GM20431 (cell line): ENCODE data around the gene GNG14.
"Not testable (repeated sequence)": the region's sequence is repeated elsewhere in the genome, so short reads cannot be mapped to it uniquely, and the experiment has no call there.

Experiments used
- in situ Hi-C: fragments of 300-500 bp; cut with MseI, MboI; formaldehyde crosslinking; loops from one replicate; pipeline ENCODE4 v1.15.0; 2020; ENCODE audit warnings: low sequenced_read_pairs; ENCODE audit not compliant: unreplicated experiment

Gene GNG14

DNA sequence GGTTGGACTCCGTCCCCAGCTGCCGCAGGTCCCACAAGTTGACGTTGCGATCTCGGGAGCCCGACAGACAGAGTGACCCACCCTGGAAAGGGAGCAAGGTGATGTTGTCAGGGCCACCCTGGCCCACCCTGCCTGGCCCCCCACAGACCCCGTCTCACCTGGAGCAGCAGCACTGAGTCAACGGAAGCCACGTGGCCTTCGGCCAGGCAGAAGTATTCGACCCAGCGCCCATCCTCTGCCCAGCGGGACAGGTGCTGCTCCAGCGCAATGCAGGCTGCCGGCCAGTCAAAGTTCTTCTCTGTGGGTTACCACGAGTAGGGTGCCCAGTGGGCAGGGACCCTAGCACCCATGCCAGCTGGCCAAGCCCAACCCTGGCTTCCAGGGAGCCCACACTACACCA lies 6.8 kb downstream of the GNG14 start:
- in situ Hi-C loops = no loop called here

DNA sequence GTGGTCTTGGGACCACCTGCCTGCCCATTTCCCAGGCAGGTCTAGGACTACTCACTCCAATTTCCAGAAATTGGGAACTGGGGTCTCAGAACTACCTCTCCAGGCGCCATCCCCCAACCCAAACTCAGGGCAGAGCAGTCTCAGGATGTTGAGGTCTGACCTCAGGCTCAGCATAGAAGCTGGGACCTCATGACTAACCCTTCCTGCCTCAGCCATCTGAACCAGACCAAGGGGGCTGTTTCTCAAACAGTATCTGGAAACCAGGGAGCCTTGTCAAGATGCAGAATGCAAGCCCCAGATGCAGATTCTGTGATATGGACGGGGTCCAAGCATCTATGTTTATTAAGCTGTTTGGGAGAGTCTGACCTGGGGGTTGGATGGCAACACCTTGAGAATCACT lies 7.3 kb downstream of the GNG14 start:
- in situ Hi-C loops = no loop called here

DNA sequence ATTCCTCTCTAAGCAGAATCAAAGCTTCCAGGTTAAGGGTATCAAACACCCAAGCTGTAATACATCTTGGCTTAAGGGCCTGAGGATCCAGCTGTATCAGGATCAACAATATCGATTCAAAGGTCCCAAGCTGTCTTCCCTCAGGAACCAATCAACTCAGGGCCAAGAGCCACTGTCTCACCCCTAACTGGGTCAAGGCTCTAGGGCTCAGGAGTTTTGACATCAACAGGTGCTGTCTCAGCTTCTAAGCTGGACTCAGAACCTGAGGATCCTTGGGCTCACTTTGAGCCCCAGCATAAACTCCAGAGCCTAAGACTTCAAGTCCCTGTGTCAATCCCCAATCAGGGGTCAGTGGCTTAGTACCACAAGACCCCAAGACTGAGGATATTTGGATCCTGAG lies 7.7 kb downstream of the GNG14 start:
- in situ Hi-C loops = no loop called here

DNA sequence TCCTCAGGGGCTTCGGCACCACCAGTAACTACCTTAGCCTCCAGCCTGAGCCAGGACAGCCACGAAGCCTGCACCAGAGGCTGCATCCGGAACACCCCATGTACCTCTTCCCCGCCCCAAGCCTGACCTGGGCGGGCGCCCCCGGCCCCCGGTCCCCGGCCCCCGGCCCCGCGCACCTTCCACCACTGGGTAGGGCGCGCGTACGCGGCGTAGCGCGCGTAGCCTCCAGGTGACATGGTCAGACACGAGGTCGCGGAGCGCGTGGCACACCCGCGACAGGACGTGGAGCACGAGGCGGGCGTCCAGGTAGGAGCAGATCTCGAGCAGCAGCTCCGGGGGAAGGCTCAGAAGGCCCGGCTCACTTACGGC lies 8.2 kb downstream of the GNG14 start:
- in situ Hi-C loops = no loop called here

DNA sequence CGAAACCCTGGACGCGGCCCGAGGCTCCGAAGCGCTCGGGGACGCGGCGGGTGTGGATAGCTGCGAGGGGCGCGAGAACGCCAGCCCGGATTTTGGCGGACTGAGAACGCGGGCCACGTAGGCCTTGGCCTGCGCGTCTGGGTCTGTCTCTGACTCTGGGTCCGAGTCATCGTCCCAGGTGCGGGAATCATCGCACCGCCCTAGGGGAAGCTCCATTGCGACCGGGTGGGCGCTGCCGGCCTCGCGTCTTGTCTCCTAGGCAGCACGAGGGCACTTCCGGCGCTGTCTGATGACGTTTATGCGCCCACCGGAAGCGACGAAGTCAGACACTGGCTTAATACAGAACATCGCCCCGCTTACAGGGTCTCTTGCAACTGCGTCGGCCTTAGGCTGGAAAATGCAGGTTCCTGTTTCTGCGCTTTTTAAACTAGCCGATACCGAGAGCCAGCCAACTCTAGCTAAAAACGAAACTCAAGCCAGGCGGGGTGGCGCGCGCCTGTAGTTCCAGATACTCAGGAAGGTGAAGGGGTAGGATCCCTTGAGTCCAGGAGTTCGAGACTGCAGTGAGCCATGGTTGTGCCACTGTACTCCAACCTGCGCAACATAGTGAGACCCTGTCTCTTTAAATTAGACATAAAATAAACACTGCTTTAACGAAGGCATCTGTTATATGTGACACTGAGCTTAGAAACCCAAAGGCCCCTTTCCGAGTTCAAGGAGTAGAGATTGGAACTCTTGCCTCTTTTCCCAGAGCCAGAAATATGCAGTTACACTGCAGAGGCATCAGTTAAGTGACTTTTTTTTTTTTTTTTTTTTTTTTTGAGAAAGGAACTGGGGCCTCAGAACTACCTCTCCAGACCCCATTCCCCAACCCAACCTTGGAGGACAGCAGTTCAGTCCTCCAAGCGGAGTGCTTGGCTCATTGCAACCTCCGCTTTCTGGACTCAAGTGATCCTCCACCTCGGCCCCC lies 8.9 kb downstream of the GNG14 start, which contains the start of gene FBXW9:
FBXW9 (minus strand) TSS at position 266 of the 970 bp plus-strand sequence; CDS start at position 216, 50 bp downstream.
- in situ Hi-C loops = no loop called here

DNA sequence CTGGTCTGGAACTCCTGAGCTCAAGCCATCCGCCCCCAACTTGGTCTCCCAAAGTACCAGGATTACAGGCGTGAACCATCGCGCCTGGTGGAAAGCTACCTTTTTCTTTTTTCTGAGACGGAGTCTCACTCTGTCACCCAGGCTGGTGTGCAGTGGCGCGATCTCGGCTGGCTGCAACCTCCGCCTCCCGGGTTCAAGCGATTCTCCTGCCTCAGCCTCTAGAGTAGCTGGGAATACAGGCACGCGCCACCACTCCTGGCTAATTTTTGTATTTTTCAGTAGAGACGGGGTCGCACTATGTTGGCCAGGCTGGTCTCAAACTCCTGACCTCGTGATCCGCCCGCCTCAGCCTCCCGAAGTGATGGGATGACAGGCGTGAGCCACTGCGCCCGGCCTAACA lies 9.6 kb downstream of the GNG14 start:
- in situ Hi-C loops = not testable (repeated sequence)

- in situ Hi-C loops = no loop called here
These were observed 10.3 kb downstream of the GNG14 start for GRCh38 chr19:12698138-12698537.

DNA sequence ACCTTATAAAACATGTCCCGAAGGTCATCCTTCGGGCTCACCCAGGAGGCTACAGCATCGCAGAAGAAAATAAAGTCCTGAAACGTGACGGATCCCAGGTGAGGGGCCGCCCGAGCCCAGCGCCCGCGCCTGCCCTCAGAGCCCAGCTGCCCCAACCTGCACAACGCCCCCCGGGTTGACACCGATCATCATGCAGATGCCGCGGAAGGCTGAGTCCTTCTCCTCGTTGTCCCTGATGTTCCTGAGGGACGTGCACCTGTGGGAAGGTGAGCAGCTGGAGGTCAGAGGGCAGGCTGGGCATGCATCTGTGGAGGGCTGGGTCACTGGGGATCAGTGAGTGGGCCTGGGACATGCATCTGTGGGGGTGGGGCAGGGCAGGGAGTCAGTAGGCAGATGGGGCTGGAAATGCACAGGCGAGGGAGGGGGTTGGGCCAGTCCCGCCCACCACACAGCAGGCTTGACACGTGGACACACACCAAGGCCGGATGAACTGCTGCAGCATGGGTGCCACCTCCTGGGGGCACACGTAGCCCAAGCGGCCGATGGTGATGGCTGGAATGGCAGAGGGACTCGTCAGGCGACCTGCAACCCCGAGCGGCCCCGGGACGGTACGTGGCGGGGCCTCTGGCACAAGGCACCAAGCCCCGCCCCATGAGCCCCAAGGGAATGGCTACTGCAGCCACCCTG lies 13.9 kb downstream of the GNG14 start:
- in situ Hi-C loops = no loop called here

DNA sequence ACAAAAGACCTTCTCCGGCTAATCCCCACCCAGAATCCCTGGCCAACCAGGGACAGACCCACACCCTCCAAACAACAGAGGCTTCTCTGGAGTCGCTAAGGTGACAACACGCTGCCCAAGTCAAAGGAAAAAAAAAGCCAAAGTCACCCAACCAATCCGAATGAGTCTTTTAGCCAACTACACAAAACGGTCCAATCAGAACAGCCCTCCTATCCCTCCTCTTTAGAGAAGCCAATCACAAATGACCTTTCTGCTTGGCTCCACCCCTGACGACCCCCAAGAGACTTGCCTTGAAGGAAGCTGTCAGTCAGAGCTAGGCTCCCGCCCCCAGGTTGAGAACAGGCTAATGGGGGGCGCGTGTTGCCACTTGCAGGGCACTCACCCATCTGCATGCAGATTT lies 15.2 kb downstream of the GNG14 start:
- in situ Hi-C loops = no loop called here

GRCh38 chr19:12705169-12705568 lies 17.4 kb downstream of the GNG14 start:
- in situ Hi-C loops = no loop called here

DNA sequence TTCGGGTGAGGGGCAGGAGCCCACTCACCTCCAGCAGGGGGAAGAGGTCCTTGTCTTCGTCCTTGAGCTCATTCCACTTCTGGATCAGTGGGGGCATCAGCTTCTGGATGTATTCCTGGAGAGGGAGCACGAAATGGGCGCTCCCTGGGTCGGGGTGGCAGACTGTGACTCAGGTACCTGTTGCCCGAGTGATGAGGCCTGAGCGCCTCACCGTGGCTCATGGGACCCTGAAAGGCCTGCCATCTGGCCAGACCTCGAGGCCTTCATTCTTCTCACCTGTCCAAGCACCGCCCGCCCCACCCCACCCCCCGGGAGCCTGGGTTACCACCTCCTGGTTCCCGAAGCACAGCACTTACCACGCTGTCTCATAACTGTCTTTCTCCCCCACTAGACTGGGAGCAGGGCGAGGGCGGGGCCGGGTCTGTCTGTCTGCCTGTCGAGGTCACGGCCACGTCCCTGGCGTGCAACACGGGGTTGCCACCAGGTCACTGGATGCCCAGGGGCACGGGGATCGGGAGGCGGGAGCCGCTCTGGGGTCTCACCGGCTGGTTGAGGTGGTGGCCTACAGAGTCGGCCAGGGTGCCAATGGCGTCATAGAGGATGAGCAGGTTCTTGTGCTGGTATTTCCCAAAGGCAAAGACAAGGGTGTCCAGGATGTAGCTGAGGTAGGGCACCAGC lies 18.0 kb downstream of the GNG14 start:
- in situ Hi-C loops = no loop called here

DNA sequence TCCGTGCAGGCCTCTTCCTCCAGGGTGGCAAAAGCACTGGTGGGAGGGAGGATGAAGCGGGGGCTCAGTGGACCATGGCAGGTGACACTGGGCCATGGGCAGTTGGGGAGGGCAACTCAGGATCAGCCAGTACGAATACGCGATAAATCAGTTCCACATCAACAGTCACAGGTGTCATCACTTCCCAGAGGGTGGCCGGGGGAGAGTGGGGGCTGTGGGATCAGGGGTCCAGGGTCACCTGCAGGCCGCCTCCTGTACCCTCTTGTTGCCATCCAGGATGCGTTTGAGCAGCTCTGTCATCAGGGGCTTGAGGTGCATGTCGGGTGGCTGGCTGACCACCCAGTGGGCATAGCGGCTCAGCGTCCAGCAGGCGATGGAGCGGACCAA lies 18.5 kb downstream of the GNG14 start:
- in situ Hi-C loops = no loop called here

DNA sequence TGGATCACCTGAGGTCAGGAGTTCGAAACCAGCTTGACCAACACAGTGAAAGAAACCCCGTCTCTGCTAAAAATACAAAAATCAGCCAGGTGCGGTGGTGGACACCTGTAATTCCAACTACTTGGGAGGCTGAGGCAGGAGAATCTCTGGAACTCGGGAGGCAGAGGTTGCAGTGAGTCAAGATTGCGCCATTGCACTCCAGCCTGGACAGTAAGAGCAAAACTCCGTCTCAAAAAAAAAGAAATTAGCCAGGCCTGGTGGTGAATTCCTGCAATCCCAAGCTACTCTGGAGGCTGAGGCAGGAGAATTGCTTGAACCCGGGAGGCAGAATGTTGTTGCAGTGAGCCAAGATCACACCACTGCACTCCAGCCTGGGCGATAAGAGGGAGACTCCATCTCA lies 20.8 kb downstream of the GNG14 start:
- in situ Hi-C loops = no loop called here

DNA sequence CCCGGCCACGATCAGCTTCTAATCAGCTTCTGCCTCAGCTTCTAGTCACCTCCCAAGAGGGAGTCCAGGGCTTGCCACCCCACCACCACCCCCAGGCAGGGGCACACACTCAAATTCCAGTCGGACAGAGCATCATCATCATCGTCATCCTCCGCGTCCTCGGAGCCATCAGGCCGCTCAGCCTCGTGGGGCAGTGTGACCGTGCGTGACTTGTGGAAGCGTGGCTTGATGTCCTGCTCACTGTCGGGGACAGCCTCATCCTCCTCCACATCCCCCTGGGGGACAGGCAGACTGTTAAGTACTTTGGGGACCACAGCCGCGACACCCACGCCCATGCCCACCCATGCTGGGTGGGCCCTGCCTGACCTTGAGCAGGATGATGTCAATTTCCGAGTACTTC lies 23.4 kb downstream of the GNG14 start:
- in situ Hi-C loops = no loop called here

DNA sequence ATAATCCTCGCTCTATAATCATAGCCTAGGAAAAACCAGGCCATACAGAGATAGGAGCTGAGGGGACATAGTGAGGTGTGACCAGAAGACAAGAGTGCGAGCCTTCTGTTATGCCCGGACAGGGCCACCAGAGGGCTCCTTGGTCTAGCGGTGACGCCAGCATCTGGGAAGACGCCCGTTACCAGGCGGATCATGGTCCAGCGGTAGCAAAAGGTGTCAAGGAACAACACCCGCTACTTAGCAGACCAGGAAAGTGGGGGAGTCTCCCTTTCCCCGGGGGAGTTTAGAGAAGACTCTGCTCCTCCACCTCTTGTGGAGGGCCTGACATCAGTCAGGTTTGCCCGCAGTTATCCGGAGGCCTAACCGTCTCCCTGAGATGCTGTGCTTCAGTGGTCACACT lies 24.3 kb downstream of the GNG14 start:
- in situ Hi-C loops = not testable (repeated sequence)

- in situ Hi-C loops = not testable (repeated sequence)
These were observed 25.5 kb downstream of the GNG14 start for GRCh38 chr19:12713304-12713703.

GRCh38 chr19:12715102-12715501 lies 27.3 kb downstream of the GNG14 start:
- in situ Hi-C loops = no loop called here

GRCh38 chr19:12715929-12716328 lies 28.1 kb downstream of the GNG14 start:
- in situ Hi-C loops = no loop called here

DNA sequence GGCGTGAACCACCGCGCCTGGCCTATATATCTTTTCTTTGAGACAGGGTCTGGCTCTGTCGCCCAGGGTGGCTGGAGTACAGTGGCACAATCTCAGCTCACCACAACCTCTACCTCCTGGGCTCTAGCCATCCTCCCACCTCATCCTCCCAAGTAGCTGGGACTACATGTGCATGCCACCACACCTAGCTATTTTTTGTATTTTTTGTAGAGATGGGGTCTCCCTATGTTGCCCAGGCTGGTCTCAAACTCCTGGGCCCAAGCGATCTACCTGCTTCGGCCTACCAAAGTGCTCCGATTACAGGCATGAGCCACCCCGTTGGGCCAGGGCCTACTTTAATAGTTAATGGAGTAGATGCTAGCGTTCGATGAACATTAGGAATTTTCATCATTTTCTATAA lies 32.5 kb downstream of the GNG14 start:
- in situ Hi-C loops = no loop called here

GRCh38 chr19:12720851-12721655 lies 33.3 kb downstream of the GNG14 start:
- in situ Hi-C loops = no loop called here
